ENCODE measurements around the gene YY1.

DNA sequence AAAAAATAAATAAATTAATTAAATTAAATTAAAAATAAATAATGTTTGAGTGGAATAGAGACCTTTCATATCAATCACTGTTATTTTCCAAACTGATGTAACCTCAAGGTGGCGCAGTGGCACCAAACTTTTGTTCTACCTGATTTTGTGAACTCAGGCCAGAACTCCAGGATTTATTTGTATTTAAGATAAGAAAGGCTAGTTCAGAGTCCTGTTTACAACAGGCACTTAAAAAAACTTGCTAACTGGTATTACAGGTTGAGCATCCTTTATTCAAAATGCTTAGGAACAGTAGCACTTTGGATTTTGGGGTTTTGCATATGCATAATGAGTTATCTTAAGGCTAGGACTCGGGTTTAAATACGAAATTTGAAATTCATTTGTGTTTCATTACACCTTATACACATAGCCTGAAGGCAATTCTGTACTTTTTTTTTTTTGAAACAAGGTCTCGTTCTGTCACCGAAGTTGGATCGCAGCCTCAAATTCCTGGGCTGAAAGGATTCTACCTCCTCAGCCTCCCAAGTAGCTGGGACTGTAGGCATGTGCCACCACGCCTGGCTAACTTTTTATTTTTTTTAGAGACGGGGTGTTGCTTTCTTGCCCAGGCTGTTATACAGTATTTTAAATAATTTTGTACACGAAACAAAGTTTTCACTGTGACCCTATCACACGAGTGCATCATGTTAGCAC lies 32.4 kb downstream of the YY1 start:
- TF ChIP-seq, protein P1, sequence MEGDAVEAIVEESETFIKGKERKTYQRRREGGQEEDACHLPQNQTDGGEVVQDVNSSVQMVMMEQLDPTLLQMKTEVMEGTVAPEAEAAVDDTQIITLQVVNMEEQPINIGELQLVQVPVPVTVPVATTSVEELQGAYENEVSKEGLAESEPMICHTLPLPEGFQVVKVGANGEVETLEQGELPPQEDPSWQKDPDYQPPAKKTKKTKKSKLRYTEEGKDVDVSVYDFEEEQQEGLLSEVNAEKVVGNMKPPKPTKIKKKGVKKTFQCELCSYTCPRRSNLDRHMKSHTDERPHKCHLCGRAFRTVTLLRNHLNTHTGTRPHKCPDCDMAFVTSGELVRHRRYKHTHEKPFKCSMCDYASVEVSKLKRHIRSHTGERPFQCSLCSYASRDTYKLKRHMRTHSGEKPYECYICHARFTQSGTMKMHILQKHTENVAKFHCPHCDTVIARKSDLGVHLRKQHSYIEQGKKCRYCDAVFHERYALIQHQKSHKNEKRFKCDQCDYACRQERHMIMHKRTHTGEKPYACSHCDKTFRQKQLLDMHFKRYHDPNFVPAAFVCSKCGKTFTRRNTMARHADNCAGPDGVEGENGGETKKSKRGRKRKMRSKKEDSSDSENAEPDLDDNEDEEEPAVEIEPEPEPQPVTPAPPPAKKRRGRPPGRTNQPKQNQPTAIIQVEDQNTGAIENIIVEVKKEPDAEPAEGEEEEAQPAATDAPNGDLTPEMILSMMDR (IDR thresholded peaks at IDR 0.05 in 4 of 5, conservative IDR thresholded peaks at IDR 0.05 in 1 of 5), result peak in 1 of 5 experiments; percentile 36
- TF ChIP-seq POLR2A (IDR thresholded peaks at IDR 0.05), result no peak
